GM15510 (cell line): Measurements from ENCODE around the gene NOCT.

ENCODE experiments used
- POLR2A ChIP-seq: IDR thresholded peaks from 3 replicates; pipeline ENCODE4 v1.6.1; 2011; ENCODE audit warnings: borderline replicate concordance; ENCODE audit not compliant: insufficient read length; ENCODE audit errors: extremely low read depth

Gene NOCT

GRCh38 chr4:138999666-139000065, 15.9 kb upstream of the NOCT start:
- TF ChIP-seq POLR2A = no peak

- TF ChIP-seq POLR2A = no peak
Observed at GRCh38 chr4:139005774-139006173, 9.8 kb upstream of the NOCT start.

GRCh38 chr4:139007640-139008039, 7.9 kb upstream of the NOCT start:
- no peak for TF ChIP-seq POLR2A

- no peak for TF ChIP-seq POLR2A
Observed at GRCh38 chr4:139009702-139010101, 5.9 kb upstream of the NOCT start.

- no peak for TF ChIP-seq POLR2A
Observed at GRCh38 chr4:139011225-139011950, 4.2 kb upstream of the NOCT start.

- TF ChIP-seq POLR2A = no peak
Observed at GRCh38 chr4:139014371-139015268, 961 bp upstream of the NOCT start.

- peak; percentile 40 for TF ChIP-seq POLR2A
Observed at GRCh38 chr4:139015948-139016471, 429 bp downstream of the NOCT start.

GRCh38 chr4:139017861-139018260, 2.3 kb downstream of the NOCT start:
- TF ChIP-seq POLR2A = no peak

- no peak for TF ChIP-seq POLR2A
Observed at GRCh38 chr4:139018501-139018900, 2.9 kb downstream of the NOCT start.

- TF ChIP-seq POLR2A = no peak
Observed at GRCh38 chr4:139018971-139019758, 3.6 kb downstream of the NOCT start.

- no peak for TF ChIP-seq POLR2A
Observed at GRCh38 chr4:139020384-139020783, 4.8 kb downstream of the NOCT start.

- no peak for TF ChIP-seq POLR2A
Observed at GRCh38 chr4:139022835-139023234, 7.3 kb downstream of the NOCT start.

GRCh38 chr4:139024686-139025085, 9.1 kb downstream of the NOCT start:
- TF ChIP-seq POLR2A = no peak

- TF ChIP-seq POLR2A = no peak
Observed at GRCh38 chr4:139025841-139026240, 10.3 kb downstream of the NOCT start.

- no peak for TF ChIP-seq POLR2A
Observed at GRCh38 chr4:139027776-139028175, 12.2 kb downstream of the NOCT start.
